AG04449 (cell line): ENCODE data around the gene RADX.
"Not testable (repeated sequence)": the region's sequence is repeated elsewhere in the genome, so short reads cannot be mapped to it uniquely, and the experiment has no call there.

Experiments
- CTCF ChIA-PET: fragments of 350-600 bp; formaldehyde crosslinking; extraction: SDS; loops from one replicate; lab custom pipeline; 2021; ENCODE audit warnings: antibody characterized with exemption; lab: Yijun Ruan, JAX
- POLR2A ChIA-PET: fragments of 400-600, 350-600 bp; formaldehyde crosslinking; extraction: SDS; loops from one replicate; lab custom pipeline; 2020; ENCODE audit warnings: antibody characterized with exemption, inconsistent platforms; lab: Yijun Ruan, JAX
- DNase-seq: peaks from one replicate; pipeline ENCODE4 v3.0.0-alpha.2; 2010; ENCODE audit warnings: low read depth, low spot score
- H3K4me3 ChIP-seq: 2 replicates; pipeline ENCODE4 v1.5.1; 2011; ENCODE audit warnings: low read depth, mild to moderate bottlenecking, control low read depth, low read length
- TF ChIP-seq, protein P1 (sequence below): IDR thresholded peaks from one replicate; pipeline ENCODE4 v1.5.1; 2011; ENCODE audit warnings: mild to moderate bottlenecking, moderate library complexity, low read length, control low read depth, inconsistent platforms; ENCODE audit not compliant: insufficient read depth; ENCODE audit errors: missing control alignments

RADX gene

GRCh38 chrX:106615041-106615440 lies 3.3 kb downstream of the RADX start:
- POLR2A ChIA-PET: no interaction called here
- TF ChIP-seq, protein P1, sequence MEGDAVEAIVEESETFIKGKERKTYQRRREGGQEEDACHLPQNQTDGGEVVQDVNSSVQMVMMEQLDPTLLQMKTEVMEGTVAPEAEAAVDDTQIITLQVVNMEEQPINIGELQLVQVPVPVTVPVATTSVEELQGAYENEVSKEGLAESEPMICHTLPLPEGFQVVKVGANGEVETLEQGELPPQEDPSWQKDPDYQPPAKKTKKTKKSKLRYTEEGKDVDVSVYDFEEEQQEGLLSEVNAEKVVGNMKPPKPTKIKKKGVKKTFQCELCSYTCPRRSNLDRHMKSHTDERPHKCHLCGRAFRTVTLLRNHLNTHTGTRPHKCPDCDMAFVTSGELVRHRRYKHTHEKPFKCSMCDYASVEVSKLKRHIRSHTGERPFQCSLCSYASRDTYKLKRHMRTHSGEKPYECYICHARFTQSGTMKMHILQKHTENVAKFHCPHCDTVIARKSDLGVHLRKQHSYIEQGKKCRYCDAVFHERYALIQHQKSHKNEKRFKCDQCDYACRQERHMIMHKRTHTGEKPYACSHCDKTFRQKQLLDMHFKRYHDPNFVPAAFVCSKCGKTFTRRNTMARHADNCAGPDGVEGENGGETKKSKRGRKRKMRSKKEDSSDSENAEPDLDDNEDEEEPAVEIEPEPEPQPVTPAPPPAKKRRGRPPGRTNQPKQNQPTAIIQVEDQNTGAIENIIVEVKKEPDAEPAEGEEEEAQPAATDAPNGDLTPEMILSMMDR: no peak
- no peak overlapping the region for H3K4me3 ChIP-seq
- CTCF ChIA-PET: no interaction called here
- DNase-seq: no peak

DNA sequence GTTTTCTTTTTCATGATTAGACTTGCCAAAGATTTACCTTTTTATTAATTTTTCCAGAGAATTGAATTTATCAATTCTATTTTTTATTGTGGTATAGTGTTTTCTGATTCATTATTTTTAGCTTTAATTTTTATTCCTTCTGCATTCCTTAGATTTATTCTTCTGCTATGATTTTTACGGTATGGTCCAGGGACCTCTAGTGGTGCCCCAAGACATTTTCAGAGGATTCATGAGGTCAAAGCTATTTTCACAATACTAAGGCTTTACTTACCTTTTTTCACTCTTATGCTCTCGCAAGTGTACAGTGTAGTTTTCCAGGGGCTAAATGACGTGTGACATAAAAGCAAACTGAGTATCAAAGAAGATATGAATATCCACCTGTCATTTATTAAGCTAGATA lies 8.0 kb downstream of the RADX start:
- TF ChIP-seq, protein P1: no peak
- H3K4me3 ChIP-seq: no peak overlapping the region
- POLR2A ChIA-PET: no interaction called here
- no peak for DNase-seq
- CTCF ChIA-PET: interaction anchor here (1.2 to 1.6 kb wide), 3 partner anchors 8 to 138 kb away, joined by 3 to 5 read pairs (median 3); partner anchors contain the start of gene RADX

- POLR2A ChIA-PET: no interaction called here
- H3K4me3 ChIP-seq: no peak overlapping the region
- CTCF ChIA-PET: no interaction called here
- DNase-seq: no peak
- TF ChIP-seq, protein P1: no peak
Measured at GRCh38 chrX:106621836-106622235, 10.1 kb downstream of the RADX start.

- no peak overlapping the region for H3K4me3 ChIP-seq
- no peak for DNase-seq
- CTCF ChIA-PET: no interaction called here
- POLR2A ChIA-PET: no interaction called here
- TF ChIP-seq, protein P1: no peak
Measured at GRCh38 chrX:106626789-106627188, 15.0 kb downstream of the RADX start.

DNA sequence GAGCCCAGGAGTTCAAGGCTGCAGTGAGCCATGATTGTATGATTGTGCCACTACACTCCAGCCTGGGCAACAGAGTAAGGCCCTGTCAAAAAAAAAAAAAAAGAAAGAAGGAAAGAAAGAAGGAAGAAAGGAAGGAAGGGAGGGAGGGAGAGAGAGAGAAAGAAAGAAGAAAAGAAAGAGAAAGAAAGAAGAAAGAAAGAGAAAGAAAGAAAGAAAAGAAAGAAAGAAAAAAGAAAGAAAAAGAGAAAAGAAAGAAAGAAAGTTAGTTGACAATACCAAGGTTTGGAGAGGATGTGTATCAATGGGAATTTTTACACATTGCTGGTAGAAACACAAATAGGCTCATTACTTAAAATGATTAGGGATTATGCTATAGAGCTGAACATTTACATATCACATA lies 19.8 kb downstream of the RADX start:
- ChIA-PET POLR2A (no interaction called here), CTCF (no interaction called here)
- TF ChIP-seq, protein P1: no peak
- no peak for DNase-seq
- H3K4me3 ChIP-seq: no peak overlapping the region

GRCh38 chrX:106649523-106650428 lies 38.0 kb downstream of the RADX start:
- no peak overlapping the region for H3K4me3 ChIP-seq
- DNase-seq: no peak
- CTCF ChIA-PET: no interaction called here
- POLR2A ChIA-PET: no interaction called here
- TF ChIP-seq, protein P1: no peak

- H3K4me3 ChIP-seq, DNase-seq, POLR2A ChIA-PET, CTCF ChIA-PET: not testable (repeated sequence)
Measured at GRCh38 chrX:106653625-106654024, 41.8 kb downstream of the RADX start.
